Thoracic aorta (tissue), 2 donors: Measurements from ENCODE around the gene CMIP. TPM values are rescaled to one million over a fixed set of nuclear protein-coding genes. Genes with fewer than 3 reads are reported as not detected.

ENCODE experiments used
- ATAC-seq: fragments of 150-250 bp; one replicate; pipeline ENCODE4 v1.8.0; 2017; ENCODE audit warnings: low read depth; ENCODE audit not compliant: insufficient number of reproducible peaks, low FRiP score
- DNase-seq: peaks from one replicate; pipeline ENCODE4 v3.0.0-alpha.2; 2020; ENCODE audit warnings: low spot score
- H3K27ac ChIP-seq, 2 donors: fragments of 200-600 bp; sonication (generic); 1 replicate in 1 of 2; 2 replicates in 1 of 2; pipeline ENCODE4 v1.5.1; 2016; ENCODE audit warnings: mild to moderate bottlenecking in 2 of 2, moderate library complexity in 2 of 2
- H3K27me3 ChIP-seq: fragments of 200-600 bp; sonication (generic); replicated peaks from 2 replicates; pipeline ENCODE4 v1.6.0; 2016; ENCODE audit warnings: mild to moderate bottlenecking; ENCODE audit not compliant: insufficient read depth
- H3K36me3 ChIP-seq: fragments of 200-600 bp; sonication (generic); one replicate; pipeline ENCODE4 v1.5.1; 2016
- H3K4me1 ChIP-seq, 2 donors: fragments of 200-600 bp; sonication (generic); 1 replicate in 1 of 2; 2 replicates in 1 of 2; pipeline versions ENCODE4 v1.5.1 to v1.6.0; 2016; ENCODE audit warnings: low read depth in 2 of 2, mild to moderate bottlenecking in 1 of 2; ENCODE audit not compliant: control insufficient read depth in 1 of 2
- H3K4me3 ChIP-seq: fragments of 200-600 bp; sonication (generic); 2 replicates; pipeline ENCODE4 v1.5.1; 2016; ENCODE audit warnings: mild to moderate bottlenecking
- H3K9me3 ChIP-seq: fragments of 200-600 bp; sonication (generic); 2 replicates; pipeline ENCODE4 v1.5.1; 2016
- total RNA-seq, 2 donors: library from RNA; depleted of rRNA; stranded (reverse); fragments of >200 nt; gene quantifications; one replicate each; pipeline versions ENCODE4 v1.1.0 to v1.2.3, GENCODE V29; 2016
- TF ChIP-seq, protein P1 (sequence below): fragments of 200-600 bp; sonication (generic); IDR thresholded peaks from one replicate; pipeline ENCODE4 v1.5.1; 2019; ENCODE audit warnings: antibody characterized with exemption

The CMIP gene
- total RNA-seq, 2 donors from 2014 or later = 20.8 to 46.8 TPM

DNA sequence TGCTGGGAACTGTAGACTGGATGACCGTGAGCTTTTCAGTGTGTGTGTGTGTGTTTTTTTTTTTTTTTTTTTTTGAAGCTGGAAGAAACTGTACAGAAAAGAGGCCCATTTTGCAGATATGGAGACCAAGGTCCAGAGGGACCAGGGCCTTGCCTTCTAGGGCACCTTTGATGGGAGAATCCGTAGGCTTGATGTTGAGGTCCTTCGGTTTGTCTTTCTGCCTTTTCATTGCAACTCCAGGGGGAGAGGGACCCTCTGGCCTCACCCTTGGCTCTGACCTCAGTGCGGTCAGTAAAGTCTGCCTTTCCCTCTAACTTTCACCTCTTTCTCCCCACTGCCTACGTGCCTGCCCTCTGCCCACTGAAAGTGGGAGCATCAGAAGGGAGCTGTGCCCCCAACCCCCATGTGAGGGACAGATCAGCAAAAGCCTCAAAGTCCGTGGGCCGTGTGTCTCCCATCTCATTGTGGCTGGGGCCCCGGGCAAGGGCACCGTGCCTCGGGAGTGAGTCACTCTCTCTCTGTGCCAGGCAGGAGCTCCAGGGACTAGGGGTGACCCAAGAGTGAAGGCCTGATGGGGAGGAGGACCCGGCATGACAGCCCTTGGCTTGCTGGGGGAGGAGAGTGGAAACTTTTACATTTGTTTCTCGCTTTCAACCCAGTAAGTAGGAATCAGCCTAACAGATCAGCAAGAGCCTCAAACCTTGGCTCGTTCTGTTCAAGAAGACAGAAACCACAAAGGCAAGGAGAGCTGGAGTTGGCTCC is 123.6 kb downstream of the CMIP start:
- DNase-seq = no peak
- ATAC-seq = peak; percentile 56

DNA sequence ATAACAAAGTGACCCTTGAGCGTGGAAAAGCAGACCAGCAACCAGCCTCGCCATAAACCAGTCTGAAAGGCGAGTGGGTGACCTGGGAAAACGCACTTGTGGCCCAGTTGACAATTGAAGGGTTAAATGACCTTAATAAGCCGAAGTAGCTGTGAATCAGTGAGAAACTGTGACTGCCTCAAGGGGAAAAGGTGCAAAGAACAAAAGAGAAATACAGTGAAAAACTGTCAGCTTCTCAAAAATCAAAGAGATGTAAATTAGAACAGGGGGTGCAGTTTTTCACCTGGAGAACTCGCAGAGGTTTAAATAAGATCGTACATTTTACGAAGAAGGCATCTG is 124.1 kb downstream of the CMIP start:
- Histone ChIP-seq H3K36me3 (no peaks in the 10 kb centered on the region), H3K27ac (no peak overlapping the region), H3K4me3 (no peak overlapping the region), H3K27me3 (no peaks in the 10 kb centered on the region), H3K4me1 (peaks cover 8 to 11% of the 10 kb centered on the region in 2 donors), H3K9me3 (no peaks in the 10 kb centered on the region)
- DNase-seq (no peak), ATAC-seq (no peak)
- TF ChIP-seq, protein P1, sequence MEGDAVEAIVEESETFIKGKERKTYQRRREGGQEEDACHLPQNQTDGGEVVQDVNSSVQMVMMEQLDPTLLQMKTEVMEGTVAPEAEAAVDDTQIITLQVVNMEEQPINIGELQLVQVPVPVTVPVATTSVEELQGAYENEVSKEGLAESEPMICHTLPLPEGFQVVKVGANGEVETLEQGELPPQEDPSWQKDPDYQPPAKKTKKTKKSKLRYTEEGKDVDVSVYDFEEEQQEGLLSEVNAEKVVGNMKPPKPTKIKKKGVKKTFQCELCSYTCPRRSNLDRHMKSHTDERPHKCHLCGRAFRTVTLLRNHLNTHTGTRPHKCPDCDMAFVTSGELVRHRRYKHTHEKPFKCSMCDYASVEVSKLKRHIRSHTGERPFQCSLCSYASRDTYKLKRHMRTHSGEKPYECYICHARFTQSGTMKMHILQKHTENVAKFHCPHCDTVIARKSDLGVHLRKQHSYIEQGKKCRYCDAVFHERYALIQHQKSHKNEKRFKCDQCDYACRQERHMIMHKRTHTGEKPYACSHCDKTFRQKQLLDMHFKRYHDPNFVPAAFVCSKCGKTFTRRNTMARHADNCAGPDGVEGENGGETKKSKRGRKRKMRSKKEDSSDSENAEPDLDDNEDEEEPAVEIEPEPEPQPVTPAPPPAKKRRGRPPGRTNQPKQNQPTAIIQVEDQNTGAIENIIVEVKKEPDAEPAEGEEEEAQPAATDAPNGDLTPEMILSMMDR = no peak

More for the DNA sequence above, 123.6 kb downstream of the CMIP start:
- Histone ChIP-seq H3K36me3 (no peaks in the 10 kb centered on the region), H3K4me3 (no peak overlapping the region), H3K4me1 (peaks cover 8 to 11% of the 10 kb centered on the region in 2 donors), H3K9me3 (no peaks in the 10 kb centered on the region), H3K27me3 (no peaks in the 10 kb centered on the region), H3K27ac (no peak overlapping the region)
- TF ChIP-seq, protein P1 = no peak

DNA sequence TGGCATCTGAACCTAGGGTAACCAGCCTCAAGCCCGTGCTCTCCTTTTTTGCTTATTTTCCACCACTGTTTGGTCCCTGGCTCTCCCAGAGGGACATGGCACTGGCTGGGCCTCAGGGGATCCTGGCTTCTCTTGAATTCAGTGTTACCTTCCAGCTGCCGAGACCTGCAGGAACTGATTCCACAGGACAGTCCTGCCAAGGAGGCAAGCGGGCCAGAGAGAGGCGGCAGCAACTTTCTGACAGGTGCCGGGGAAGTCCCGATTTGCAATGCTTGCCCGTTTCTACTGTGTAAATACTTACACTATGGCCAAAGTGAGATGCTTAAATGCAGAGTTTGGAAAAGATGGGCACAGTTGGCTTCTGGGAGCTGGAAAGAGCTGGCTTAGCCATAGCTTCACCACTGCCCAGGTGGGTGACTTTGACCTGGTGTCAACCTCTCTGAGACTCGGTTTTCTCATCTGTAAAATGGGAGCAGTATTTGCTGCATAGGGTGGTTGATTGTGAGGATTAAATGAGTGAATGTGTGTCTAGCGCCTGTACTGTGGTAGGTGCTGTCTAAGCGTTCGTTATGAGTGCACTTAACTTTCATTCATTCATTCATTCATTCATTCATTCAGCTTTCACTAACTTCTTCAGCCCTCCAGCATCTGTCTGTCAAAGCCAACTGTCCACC is 124.9 kb downstream of the CMIP start:
- ATAC-seq = no peak

DNA sequence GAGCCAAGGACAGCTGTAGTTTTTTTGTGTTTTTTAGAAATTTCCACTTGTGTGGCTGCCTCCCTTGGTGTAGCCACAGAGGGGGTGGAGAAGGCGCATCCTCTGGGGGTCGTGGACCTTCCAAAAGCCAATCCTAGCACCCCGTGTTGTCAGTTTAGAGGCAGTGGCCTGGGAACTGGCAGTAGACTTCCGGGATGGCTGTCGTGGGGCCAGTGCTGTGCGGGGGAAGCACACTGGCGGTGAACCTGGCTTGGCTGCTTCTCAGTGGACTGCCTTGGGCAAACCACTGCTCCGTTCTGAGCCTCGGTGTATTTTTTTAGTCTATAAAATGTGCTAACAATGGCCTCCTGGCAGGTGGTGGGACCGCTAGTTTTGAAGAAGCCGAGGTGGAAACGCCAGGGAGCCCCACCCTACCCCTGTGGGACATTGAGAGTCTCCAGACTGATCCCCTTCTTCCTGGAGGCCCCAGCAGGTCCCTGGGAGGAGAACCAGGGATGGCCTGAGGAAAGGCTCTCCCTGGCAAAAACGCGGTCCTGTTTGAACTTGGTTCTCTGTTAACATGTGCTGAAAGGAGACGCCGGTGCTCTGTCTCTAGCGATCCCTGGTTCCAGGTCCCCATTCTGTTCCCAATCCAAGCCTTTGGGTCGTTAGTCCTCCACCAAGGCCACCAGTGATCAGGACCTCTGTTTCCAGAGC is 125.7 kb downstream of the CMIP start:
- Histone ChIP-seq H3K4me1 (peaks cover 8 to 16% of the 10 kb centered on the region in 2 donors), H3K36me3 (no peaks in the 10 kb centered on the region), H3K27me3 (no peaks in the 10 kb centered on the region), H3K27ac (no peak overlapping the region), H3K4me3 (no peak overlapping the region), H3K9me3 (no peaks in the 10 kb centered on the region)
- no peak for ATAC-seq
- no peak for DNase-seq
- TF ChIP-seq, protein P1 = no peak

More for the DNA sequence above, 124.9 kb downstream of the CMIP start:
- TF ChIP-seq, protein P1 = no peak
- no peaks in the 10 kb centered on the region for H3K9me3 ChIP-seq
- H3K27ac ChIP-seq = no peak overlapping the region
- peaks cover 8 to 16% of the 10 kb centered on the region in 2 donors for H3K4me1 ChIP-seq
- H3K4me3 ChIP-seq = no peak overlapping the region
- no peak for DNase-seq
- no peaks in the 10 kb centered on the region for H3K36me3 ChIP-seq
- no peaks in the 10 kb centered on the region for H3K27me3 ChIP-seq

DNA sequence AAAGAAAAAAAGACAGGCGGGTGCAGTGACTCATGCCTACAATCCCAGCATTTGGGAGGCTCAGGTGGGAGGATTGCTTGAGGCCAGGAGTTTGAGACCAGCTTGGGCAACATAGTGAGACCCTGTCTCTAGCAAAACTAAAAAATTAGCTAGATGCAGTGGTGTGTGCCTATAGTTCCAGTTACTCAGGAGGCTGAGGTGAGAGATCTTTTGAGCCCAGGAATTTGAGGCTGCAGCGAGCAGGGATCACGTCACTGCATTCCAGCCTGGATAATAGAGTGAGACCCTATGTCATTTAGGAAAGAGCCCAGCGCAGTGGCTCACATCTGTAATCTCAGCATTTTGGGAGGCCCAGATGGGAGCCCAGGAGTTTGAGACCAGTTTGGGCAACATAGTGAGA is 126.6 kb downstream of the CMIP start:
- Histone ChIP-seq H3K9me3 (no peaks in the 10 kb centered on the region), H3K4me1 (peaks cover 8 to 16% of the 10 kb centered on the region in 2 donors), H3K27ac (no peak overlapping the region), H3K27me3 (no peaks in the 10 kb centered on the region), H3K36me3 (no peaks in the 10 kb centered on the region), H3K4me3 (no peak overlapping the region)
- TF ChIP-seq, protein P1 = no peak
- no peak for DNase-seq
- ATAC-seq = no peak
